Ovary (tissue), 3 donors: ENCODE results near the gene NMRK2.

ENCODE experiments used
- POLR2A ChIP-seq: fragments of 450-650 bp; IDR thresholded peaks from one replicate; pipeline ENCODE4 v1.6.1; 2017; ENCODE audit warnings: antibody characterized with exemption, mild to moderate bottlenecking, moderate library complexity
- TF ChIP-seq, protein P1 (sequence below), 3 donors: fragments of 450-650 bp in 2 of 3; fragments of 200-600 bp in 1 of 3; IDR thresholded peaks; one replicate each; pipeline versions ENCODE4 v1.5.1 to v1.8.0; 2016 to 2022; ENCODE audit warnings: antibody characterized with exemption in 3 of 3, mild to moderate bottlenecking in 1 of 3
- donor health status: DM: no; HTN: no; CAD: no.

- TF ChIP-seq, protein P1, sequence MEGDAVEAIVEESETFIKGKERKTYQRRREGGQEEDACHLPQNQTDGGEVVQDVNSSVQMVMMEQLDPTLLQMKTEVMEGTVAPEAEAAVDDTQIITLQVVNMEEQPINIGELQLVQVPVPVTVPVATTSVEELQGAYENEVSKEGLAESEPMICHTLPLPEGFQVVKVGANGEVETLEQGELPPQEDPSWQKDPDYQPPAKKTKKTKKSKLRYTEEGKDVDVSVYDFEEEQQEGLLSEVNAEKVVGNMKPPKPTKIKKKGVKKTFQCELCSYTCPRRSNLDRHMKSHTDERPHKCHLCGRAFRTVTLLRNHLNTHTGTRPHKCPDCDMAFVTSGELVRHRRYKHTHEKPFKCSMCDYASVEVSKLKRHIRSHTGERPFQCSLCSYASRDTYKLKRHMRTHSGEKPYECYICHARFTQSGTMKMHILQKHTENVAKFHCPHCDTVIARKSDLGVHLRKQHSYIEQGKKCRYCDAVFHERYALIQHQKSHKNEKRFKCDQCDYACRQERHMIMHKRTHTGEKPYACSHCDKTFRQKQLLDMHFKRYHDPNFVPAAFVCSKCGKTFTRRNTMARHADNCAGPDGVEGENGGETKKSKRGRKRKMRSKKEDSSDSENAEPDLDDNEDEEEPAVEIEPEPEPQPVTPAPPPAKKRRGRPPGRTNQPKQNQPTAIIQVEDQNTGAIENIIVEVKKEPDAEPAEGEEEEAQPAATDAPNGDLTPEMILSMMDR (IDR thresholded peaks at IDR 0.05), result no peak
- TF ChIP-seq POLR2A, result no peak
These were observed 9.0 kb upstream of the NMRK2 start for GRCh38 chr19:3923912-3924311.
